SU-DHL-6 (cell line): Measurements from ENCODE around the gene KMT5C.

Source experiments
- H2AFZ ChIP-seq: fragments of 200-600 bp; sonication (generic); 2 replicates; pipeline ENCODE4 v1.6.1; 2014; ENCODE audit warnings: low read depth, mild to moderate bottlenecking, moderate library complexity, mixed read lengths, antibody characterized with exemption, low read length; ENCODE audit not compliant: severe bottlenecking
- H3F3A ChIP-seq: fragments of 200-600 bp; shearing (Covaris generic); 2 replicates; pipeline ENCODE4 v1.6.0; 2016; ENCODE audit warnings: antibody characterized with exemption, mild to moderate bottlenecking; ENCODE audit not compliant: insufficient read depth
- H3K27ac ChIP-seq: fragments of 200-600 bp; sonication (generic); 2 replicates; pipeline ENCODE4 v1.5.1; 2016; ENCODE audit warnings: low read depth, mild to moderate bottlenecking, low read length, moderate library complexity, mixed read lengths
- H3K27me3 ChIP-seq: fragments of 200-600 bp; sonication (generic), shearing (Covaris generic); 2 replicates; pipeline ENCODE4 v1.6.0; 2014; ENCODE audit warnings: mild to moderate bottlenecking, low read length
- H3K36me3 ChIP-seq: fragments of 200-600 bp; sonication (generic); 2 replicates; pipeline ENCODE4 v1.6.1; 2014; ENCODE audit warnings: mild to moderate bottlenecking, low read length, mixed read lengths
- H3K4me2 ChIP-seq: fragments of 300-600, 200-600 bp; shearing (Covaris generic), sonication (generic); 2 replicates; pipeline ENCODE4 v1.6.0; 2014; ENCODE audit warnings: low read length, low read depth, mild to moderate bottlenecking; ENCODE audit not compliant: poor library complexity, severe bottlenecking
- H3K4me3 ChIP-seq: fragments of 200-600 bp; sonication (generic); 2 replicates; pipeline ENCODE4 v1.5.1; 2014; ENCODE audit warnings: antibody characterized with exemption, low read length, mild to moderate bottlenecking, mixed read lengths; ENCODE audit not compliant: insufficient read depth, poor library complexity, severe bottlenecking
- H3K79me2 ChIP-seq: fragments of 200-600 bp; sonication (generic); 2 replicates; pipeline ENCODE4 v1.6.1; 2014; ENCODE audit warnings: mild to moderate bottlenecking, low read length, moderate library complexity; ENCODE audit not compliant: insufficient read depth
- H3K9ac ChIP-seq: fragments of 200-600 bp; sonication (generic); 2 replicates; pipeline ENCODE4 v1.7.0; 2014; ENCODE audit warnings: mild to moderate bottlenecking, low read length
- H3K9me2 ChIP-seq: fragments of 200-600 bp; sonication (generic); replicated peaks from 2 replicates; pipeline ENCODE4 v1.6.1; 2014; ENCODE audit warnings: low read length; ENCODE audit not compliant: insufficient read depth
- H3K9me3 ChIP-seq: fragments of 200-600 bp; sonication (generic); 2 replicates; pipeline ENCODE4 v1.6.1; 2014; ENCODE audit warnings: low read length, mixed read lengths; ENCODE audit not compliant: insufficient read depth
- H4K20me1 ChIP-seq: fragments of 200-600 bp; sonication (generic); 2 replicates; pipeline ENCODE4 v1.6.1; 2014; ENCODE audit warnings: low read depth, mild to moderate bottlenecking, antibody characterized with exemption, low read length, moderate library complexity, mixed read lengths
- CTCF ChIP-seq: fragments of 200-600 bp; sonication (generic); IDR thresholded peaks from one replicate; pipeline ENCODE4 v1.5.1; 2017; ENCODE audit warnings: antibody characterized with exemption, mild to moderate bottlenecking, low read length, moderate library complexity; ENCODE audit not compliant: insufficient read depth, poor library complexity, severe bottlenecking
- EZH2phosphoT487 ChIP-seq: fragments of 200-600 bp; sonication (generic), shearing (Covaris generic); conservative IDR thresholded peaks from 2 replicates; pipeline ENCODE4 v1.6.1; 2018; ENCODE audit warnings: mild to moderate bottlenecking, antibody characterized with exemption, low read length, moderate library complexity, mixed read lengths

The KMT5C gene

DNA sequence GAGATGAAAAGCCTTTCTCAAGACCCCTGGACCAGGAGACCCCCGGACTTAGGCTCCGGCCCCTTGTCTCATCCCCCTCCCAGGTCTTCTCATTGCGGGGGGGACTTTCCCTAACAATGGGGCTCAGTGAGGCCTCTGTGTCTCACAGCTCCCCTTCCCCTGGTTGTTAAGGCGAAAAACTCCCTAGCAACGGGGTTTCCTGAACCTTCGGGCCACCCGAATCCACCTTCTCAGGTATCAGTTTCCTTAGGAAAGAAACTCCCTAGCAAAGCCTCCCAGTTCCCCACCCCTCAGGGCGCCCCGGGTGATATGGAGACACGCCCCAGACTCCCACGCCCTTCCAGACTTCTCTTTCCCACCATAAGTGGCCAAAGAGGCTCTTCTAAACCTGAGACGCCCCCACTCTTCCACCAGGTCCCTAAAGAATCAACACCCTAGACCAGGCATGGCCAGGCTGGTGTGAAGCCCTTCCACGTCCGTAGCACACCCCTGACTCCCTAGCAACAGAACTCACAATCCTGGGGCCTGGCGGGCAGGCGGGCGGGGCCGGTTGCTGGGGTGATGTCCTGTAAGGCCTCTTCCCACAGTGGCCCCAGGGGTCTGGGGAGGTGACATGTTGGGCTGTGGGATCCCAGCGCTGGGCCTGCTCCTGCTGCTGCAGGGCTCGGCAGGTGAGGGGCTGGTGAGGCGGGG is 36.7 kb downstream of the KMT5C start, which contains the start of gene TMEM190:
Gene TMEM190, plus strand, starts transcription at position 586 of the 693 bp plus-strand sequence. Its CDS starts 28 bp downstream, at position 614.
- H3K9me2 ChIP-seq, result no peaks in the 10 kb centered on the region
- H3F3A ChIP-seq, result no peaks in the 10 kb centered on the region
- H3K27ac ChIP-seq, result no peak within 1 kb of the TSS
- H3K36me3 ChIP-seq, result no peaks in the 10 kb centered on the region
- no peaks in the 10 kb centered on the region for H3K27me3 ChIP-seq
- no peaks in the 10 kb centered on the region for H3K9me3 ChIP-seq
- no peak within 1 kb of the TSS for H3K4me2 ChIP-seq
- no peak for TF ChIP-seq EZH2phosphoT487
- H3K9ac ChIP-seq, result no peak within 1 kb of the TSS
- no peak within 1 kb of the TSS for H3K4me3 ChIP-seq
- no peaks in the 10 kb centered on the region for H3K79me2 ChIP-seq
- no peak within 1 kb of the TSS for H2AFZ ChIP-seq
- no peaks in the 10 kb centered on the region for H4K20me1 ChIP-seq

GRCh38 chr19:55377356-55378131 is 37.9 kb downstream of the KMT5C start:
- Histone ChIP-seq H3K27ac (no peak overlapping the region), H3F3A (no peaks in the 10 kb centered on the region), H3K79me2 (no peaks in the 10 kb centered on the region), H3K9ac (no peak overlapping the region), H4K20me1 (no peaks in the 10 kb centered on the region), H3K4me3 (no peak overlapping the region), H3K9me2 (no peaks in the 10 kb centered on the region), H3K36me3 (no peaks in the 10 kb centered on the region), H3K4me2 (no peak overlapping the region), H2AFZ (no peak overlapping the region), H3K9me3 (no peaks in the 10 kb centered on the region), H3K27me3 (no peaks in the 10 kb centered on the region)
- TF ChIP-seq EZH2phosphoT487 (no peak), CTCF (no peak)

- Histone ChIP-seq H3K27ac (no peak overlapping the region), H3K9me3 (no peaks in the 10 kb centered on the region), H3K79me2 (no peaks in the 10 kb centered on the region), H3K4me2 (no peak overlapping the region), H3K9ac (no peak overlapping the region), H3K4me3 (no peak overlapping the region), H3K36me3 (no peaks in the 10 kb centered on the region), H3K9me2 (no peaks in the 10 kb centered on the region), H3K27me3 (no peaks in the 10 kb centered on the region), H4K20me1 (no peaks in the 10 kb centered on the region), H3F3A (0 out of 2 replicates have a peak, but pooled peaks cover 3% of the 10 kb centered on the region), H2AFZ (no peak overlapping the region)
- TF ChIP-seq CTCF, result no peak
- TF ChIP-seq EZH2phosphoT487, result no peak
These were observed 39.5 kb downstream of the KMT5C start for GRCh38 chr19:55379174-55379573.

DNA sequence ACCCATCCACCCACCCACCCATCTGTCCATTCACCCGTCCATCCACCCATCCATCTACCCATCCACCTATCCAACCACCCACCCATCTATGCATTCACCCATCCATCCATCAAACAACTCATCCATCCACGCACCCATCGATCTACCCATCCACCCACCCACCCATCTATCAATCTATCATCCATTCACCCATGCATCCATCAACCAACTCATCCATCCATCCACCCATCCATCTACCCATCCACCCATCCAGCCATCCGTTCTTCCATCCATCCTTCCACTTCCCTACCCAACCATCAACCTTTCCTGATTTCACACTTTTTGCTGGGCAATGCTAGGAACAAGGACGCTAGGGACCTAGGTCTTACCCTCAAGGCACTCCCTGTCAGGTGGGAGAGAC is 42.3 kb downstream of the KMT5C start:
- peaks cover 12% of the 10 kb centered on the region for H3K79me2 ChIP-seq
- H3K9me3 ChIP-seq, result no peaks in the 10 kb centered on the region
- no peaks in the 10 kb centered on the region for H3K27me3 ChIP-seq
- no peak overlapping the region for H3K9ac ChIP-seq
- no peak overlapping the region for H3K4me3 ChIP-seq
- H3K9me2 ChIP-seq, result no peaks in the 10 kb centered on the region
- no peak overlapping the region for H3K27ac ChIP-seq
- H3K4me2 ChIP-seq, result peak overlapping the region; percentile 67
- TF ChIP-seq CTCF, result no peak
- TF ChIP-seq EZH2phosphoT487, result no peak
- no peak overlapping the region for H2AFZ ChIP-seq
- H3K36me3 ChIP-seq, result peaks cover 11% of the 10 kb centered on the region
- H4K20me1 ChIP-seq, result peaks cover 6% of the 10 kb centered on the region
- peaks cover 21% of the 10 kb centered on the region for H3F3A ChIP-seq
